Spleen (tissue), 11 donors: ENCODE measurements around the gene RNF225. TPM values are rescaled to one million over a fixed set of nuclear protein-coding genes. Genes with fewer than 3 reads are reported as not detected.
A peak's percentile ranks its signal among the peaks of the same experiment; 100 is the strongest.

Source experiments
- DNase-seq: peaks from one replicate; pipeline ENCODE4 v3.0.0-alpha.2; 2020
- H3K27ac ChIP-seq, 8 donors: fragments of 200-600 bp; sonication (generic) in 7 of 8; 1 replicate in 4 of 8; 2 replicates in 4 of 8; pipeline versions ENCODE4 v1.5.0 to v1.8.0; 2016 to 2021; ENCODE audit warnings: inconsistent platforms in 4 of 8, mild to moderate bottlenecking in 4 of 8, moderate library complexity in 1 of 8
- H3K27me3 ChIP-seq, 7 donors: fragments of 200-600 bp; sonication (generic) in 6 of 7; replicated peaks in 1 of 7; 1 replicate in 4 of 7; 2 replicates in 3 of 7; pipeline versions ENCODE4 v1.5.0 to v1.8.0; 2016 to 2021; ENCODE audit warnings: inconsistent platforms in 3 of 7, mild to moderate bottlenecking in 1 of 7
- H3K36me3 ChIP-seq, 6 donors: fragments of 200-600 bp; sonication (generic) in 5 of 6; 1 replicate in 4 of 6; 2 replicates in 2 of 6; pipeline versions ENCODE4 v1.5.0 to v1.8.0; 2016 to 2021; ENCODE audit warnings: inconsistent platforms in 2 of 6
- H3K4me1 ChIP-seq, 6 donors: fragments of 200-600 bp; sonication (generic) in 5 of 6; 1 replicate in 3 of 6; 2 replicates in 3 of 6; pipeline versions ENCODE4 v1.5.0 to v1.8.0; 2016 to 2021; ENCODE audit warnings: inconsistent platforms in 3 of 6
- H3K4me3 ChIP-seq, 8 donors: fragments of 200-600 bp; sonication (generic) in 7 of 8; 1 replicate in 4 of 8; 2 replicates in 4 of 8; pipeline versions ENCODE4 v1.5.0 to v1.8.0; 2016 to 2021; ENCODE audit warnings: inconsistent platforms in 4 of 8, mild to moderate bottlenecking in 4 of 8, moderate library complexity in 2 of 8
- H3K9me3 ChIP-seq, 8 donors: fragments of 200-600 bp; sonication (generic) in 7 of 8; 1 replicate in 4 of 8; 2 replicates in 4 of 8; pipeline versions ENCODE4 v1.5.0 to v1.8.0; 2016 to 2021; ENCODE audit warnings: inconsistent platforms in 4 of 8
- CTCF ChIP-seq, 11 experiments: fragments of 200-600 bp in 7 of 11; fragments of 450-650 bp in 4 of 11; sonication (generic) in 4 of 11; IDR thresholded peaks in 8 of 11; conservative IDR thresholded peaks in 3 of 11; 1 replicate in 7 of 11; 2 replicates in 4 of 11; pipeline versions ENCODE4 v1.4.0 to v1.8.0; 2016 to 2021; ENCODE audit warnings: antibody characterized with exemption in 11 of 11, inconsistent platforms in 4 of 11, mild to moderate bottlenecking in 1 of 11
- POLR2A ChIP-seq, 3 donors: fragments of 450-650 bp; IDR thresholded peaks; one replicate each; pipeline ENCODE4 v1.5.1; 2017; ENCODE audit warnings: antibody characterized with exemption in 3 of 3, mild to moderate bottlenecking in 1 of 3
- POLR2AphosphoS5 ChIP-seq, 3 donors: sonication (generic); formaldehyde crosslinking; IDR thresholded peaks; one replicate each; pipeline ENCODE4 v1.5.1; 2017; ENCODE audit warnings: antibody characterized with exemption in 3 of 3
- WGBS, 5 donors: extraction: QIAGEN DNeasy Blood & Tissue Kit in 3 of 5; methylation state at CpG; one replicate each; pipeline versions ENCODE4 v1.1.5 to v1.1.7; 2013 to 2018; 5-methylcytosine and 5-hydroxymethylcytosine counted together
- intact Hi-C: fragments of 100-400 bp; cut with DNase I; formaldehyde crosslinking; loops from one replicate; pipeline ENCODE4 v1.15.0; 2023; ENCODE audit warnings: low total_unique reads
- polyA plus RNA-seq, 3 donors: library from polyadenylated mRNA; stranded (reverse); fragments of 200-250 nt; gene quantifications; one replicate each; pipeline ENCODE4 v1.2.1, GENCODE V29; 2013
- total RNA-seq, 7 donors: library from RNA; depleted of rRNA in 3 of 7; stranded (reverse); fragments of >200 nt in 3 of 7; fragmentation: NEBNext Ultra II Directional in 4 of 7; extraction: Animal tissue kit (Norgen Biotek cat#: 25700) in 4 of 7; gene quantifications; one replicate each; pipeline versions ENCODE4 v1.1.0 to v1.2.1, GENCODE V29; 2016 to 2021
- donor health status: healthy with polysubstance abuse.
- donor health status: DM: no; HTN: no; CAD: no; lungs with moderate emphysema.
- donor health status: DM: no; HTN: no; CAD: no.
- donor health status: Bipolar disorder and iron deficiency.
- donor health status: healthy.
- donor health status: DM: no; HTN: no; CAD: no.
- donor health status: DM: yes; HTN: yes; CAD: no.

RNF225 gene
- total and polyA plus RNA-seq, 10 donors, result not detected

- no peak for DNase-seq
- intact Hi-C loops, result no loop called here
- TF ChIP-seq POLR2AphosphoS5 (IDR thresholded peaks at IDR 0.05) (no peak), POLR2A (IDR thresholded peaks at IDR 0.05) (no peak), CTCF (IDR thresholded peaks at IDR 0.05 in 8 of 11, conservative IDR thresholded peaks at IDR 0.05 in 3 of 11) (no peak)
- Histone ChIP-seq H3K36me3 (peaks cover 0 to 24% (median 3%) of the 10 kb centered on the region in 6 donors), H3K4me1 (peaks cover 13 to 58% (median 40%) of the 10 kb centered on the region in 6 donors), H3K27ac (no peak overlapping the region), H3K9me3 (no peaks in the 10 kb centered on the region), H3K27me3 (peaks cover 0 to 58% (median 9%) of the 10 kb centered on the region in 7 donors), H3K4me3 (no peak overlapping the region)
- WGBS, 5 donors, result 86 to 93% (median 89%) methylated on average over 16 to 23 of the region's 23 CpGs
Measured at GRCh38 chr19:58351990-58352755, 43.3 kb upstream of the RNF225 start.

GRCh38 chr19:58352760-58353671, 42.4 kb upstream of the RNF225 start, which contains the start of gene A1BG:
A1BG (minus strand) TSS chr19:58353492; CDS start chr19:58353437, 55 bp downstream.
- Histone ChIP-seq H3K4me1 (peaks cover 18 to 60% (median 45%) of the 10 kb centered on the region in 6 donors), H3K9me3 (no peaks in the 10 kb centered on the region), H3K27ac (no peak within 1 kb of the TSS), H3K4me3 (no peak within 1 kb of the TSS), H3K36me3 (peaks cover 0 to 24% (median 3%) of the 10 kb centered on the region in 6 donors), H3K27me3 (peaks cover 0 to 56% (median 12%) of the 10 kb centered on the region in 7 donors)
- 86 to 90% (median 88%) methylated on average over 20 to 26 of the region's 26 CpGs for WGBS, 5 donors
- TF ChIP-seq POLR2A (IDR thresholded peaks at IDR 0.05) (no peak), POLR2AphosphoS5 (IDR thresholded peaks at IDR 0.05) (no peak), CTCF (IDR thresholded peaks at IDR 0.05 in 8 of 11, conservative IDR thresholded peaks at IDR 0.05 in 3 of 11) (no peak)
- intact Hi-C loops, result no loop called here
- no peak for DNase-seq

- no peak overlapping the region for H3K27ac ChIP-seq
- H3K4me3 ChIP-seq, result no peak overlapping the region
- H3K36me3 ChIP-seq, result peaks cover 0 to 24% (median 3%) of the 10 kb centered on the region in 6 donors
- TF ChIP-seq POLR2AphosphoS5 (IDR thresholded peaks at IDR 0.05) (peak in 1 of 3 donors; percentile 27), POLR2A (IDR thresholded peaks at IDR 0.05) (no peak), CTCF (IDR thresholded peaks at IDR 0.05 in 8 of 11, conservative IDR thresholded peaks at IDR 0.05 in 3 of 11) (no peak)
- 86 to 91% (median 89%) methylated on average over 13 to 15 of the region's 15 CpGs for WGBS, 5 donors
- peaks cover 18 to 56% (median 37%) of the 10 kb centered on the region in 6 donors for H3K4me1 ChIP-seq
- DNase-seq, result no peak
- no peaks in the 10 kb centered on the region for H3K9me3 ChIP-seq
- H3K27me3 ChIP-seq, result peaks cover 0 to 53% (median 12%) of the 10 kb centered on the region in 7 donors
- intact Hi-C loops, result no loop called here
Measured at GRCh38 chr19:58353717-58354477, 41.6 kb upstream of the RNF225 start.
